AG04450 (cell line): ENCODE data around the gene DIP2C. TPM values are rescaled to one million over a fixed set of nuclear protein-coding genes. Genes with fewer than 3 reads are reported as not detected.

ENCODE experiments used
- CTCF ChIA-PET: fragments of 300-600, 350-600 bp; formaldehyde crosslinking; extraction: SDS; loops from one replicate; lab custom pipeline; 2022; ENCODE audit warnings: antibody characterized with exemption, inconsistent platforms; lab: Charles Lee
- POLR2A ChIA-PET: fragments of 350-600 bp; formaldehyde crosslinking; extraction: SDS; loops from one replicate; lab custom pipeline; 2021; ENCODE audit warnings: antibody characterized with exemption, inconsistent platforms; lab: Yijun Ruan, JAX
- DNase-seq: peaks from one replicate; pipeline ENCODE4 v3.0.0-alpha.2; 2011; ENCODE audit warnings: low read depth, low spot score
- H3K27ac ChIP-seq: one replicate; pipeline ENCODE4 v1.5.1; 2012; ENCODE audit warnings: low read depth, low read length, control low read depth
- H3K27me3 ChIP-seq: one replicate; pipeline ENCODE4 v1.6.0; 2012; ENCODE audit warnings: low read length; ENCODE audit not compliant: control insufficient read depth, insufficient read depth
- H3K4me3 ChIP-seq: 2 replicates; pipeline ENCODE4 v1.5.1; 2011; ENCODE audit warnings: mild to moderate bottlenecking, low read depth, low read length, control low read depth
- H3K9me3 ChIP-seq: 2 replicates; pipeline ENCODE4 v1.5.1; 2012; ENCODE audit warnings: low read length; ENCODE audit not compliant: control insufficient read depth, insufficient read depth
- CTCF ChIP-seq: IDR thresholded peaks from 2 replicates; pipeline ENCODE4 v1.5.1; 2011; ENCODE audit warnings: low read depth, low read length, control low read depth, inconsistent platforms
- polyA plus RNA-seq: library from polyadenylated mRNA; depleted of rRNA; stranded (reverse); fragments of >200 nt; gene quantifications from 2 replicates; pipeline ENCODE4 v1.2.3, GENCODE V29; 2011

DIP2C gene
- polyA plus RNA-seq, 1 experiment: 9.6 TPM

GRCh38 chr10:563827-564226 is 125.6 kb downstream of the DIP2C start:
- ChIA-PET CTCF (no interaction called here), POLR2A (no interaction called here)
- no peaks in the 10 kb centered on the region for H3K27me3 ChIP-seq
- no peak overlapping the region for H3K4me3 ChIP-seq
- DNase-seq: no peak
- no peak overlapping the region for H3K27ac ChIP-seq
- peaks cover 16% of the 10 kb centered on the region for H3K9me3 ChIP-seq
- no peak for TF ChIP-seq CTCF

GRCh38 chr10:562142-562541 is 127.3 kb downstream of the DIP2C start:
- H3K27ac ChIP-seq: no peak overlapping the region
- no peak for DNase-seq
- ChIA-PET CTCF (no interaction called here), POLR2A (no interaction called here)
- H3K9me3 ChIP-seq: peaks cover 16% of the 10 kb centered on the region
- H3K4me3 ChIP-seq: no peak overlapping the region
- no peaks in the 10 kb centered on the region for H3K27me3 ChIP-seq
- TF ChIP-seq CTCF: no peak

- DNase-seq: no peak
- ChIA-PET CTCF (interaction anchor here (0.6 kb wide), 1 partner anchor 85 kb away, joined by 7 read pairs; no protein-coding TSS in a partner anchor), POLR2A (no interaction called here)
- Histone ChIP-seq H3K4me3 (no peak overlapping the region), H3K9me3 (peaks cover 16% of the 10 kb centered on the region), H3K27me3 (no peaks in the 10 kb centered on the region), H3K27ac (no peak overlapping the region)
- TF ChIP-seq CTCF: no peak
Observed at GRCh38 chr10:561721-562120, 127.7 kb downstream of the DIP2C start.

- peaks cover 13% of the 10 kb centered on the region for H3K9me3 ChIP-seq
- no peaks in the 10 kb centered on the region for H3K27me3 ChIP-seq
- POLR2A ChIA-PET: no interaction called here
- CTCF ChIA-PET: no interaction called here
- no peak overlapping the region for H3K4me3 ChIP-seq
- no peak for DNase-seq
- H3K27ac ChIP-seq: no peak overlapping the region
- no peak for TF ChIP-seq CTCF
Observed at GRCh38 chr10:560314-560992, 129.0 kb downstream of the DIP2C start.

GRCh38 chr10:559767-560047 is 129.8 kb downstream of the DIP2C start:
- POLR2A ChIA-PET: no interaction called here

More at GRCh38 chr10:559767-560047, 129.8 kb downstream of the DIP2C start:
- Histone ChIP-seq H3K9me3 (peaks cover 10% of the 10 kb centered on the region), H3K4me3 (no peak overlapping the region), H3K27ac (no peak overlapping the region), H3K27me3 (no peaks in the 10 kb centered on the region)
- no peak for DNase-seq
- TF ChIP-seq CTCF: no peak
- CTCF ChIA-PET: no interaction called here
